Stimulated activated naive CD4-positive, alpha-beta T cell (primary cell): ENCODE data around the gene LAMA5.

Source experiments
- DNase-seq, 6 experiments: peaks; one replicate each; lab custom pipeline; 2025; lab: John Stamatoyannopoulos, UW

Gene LAMA5

DNA sequence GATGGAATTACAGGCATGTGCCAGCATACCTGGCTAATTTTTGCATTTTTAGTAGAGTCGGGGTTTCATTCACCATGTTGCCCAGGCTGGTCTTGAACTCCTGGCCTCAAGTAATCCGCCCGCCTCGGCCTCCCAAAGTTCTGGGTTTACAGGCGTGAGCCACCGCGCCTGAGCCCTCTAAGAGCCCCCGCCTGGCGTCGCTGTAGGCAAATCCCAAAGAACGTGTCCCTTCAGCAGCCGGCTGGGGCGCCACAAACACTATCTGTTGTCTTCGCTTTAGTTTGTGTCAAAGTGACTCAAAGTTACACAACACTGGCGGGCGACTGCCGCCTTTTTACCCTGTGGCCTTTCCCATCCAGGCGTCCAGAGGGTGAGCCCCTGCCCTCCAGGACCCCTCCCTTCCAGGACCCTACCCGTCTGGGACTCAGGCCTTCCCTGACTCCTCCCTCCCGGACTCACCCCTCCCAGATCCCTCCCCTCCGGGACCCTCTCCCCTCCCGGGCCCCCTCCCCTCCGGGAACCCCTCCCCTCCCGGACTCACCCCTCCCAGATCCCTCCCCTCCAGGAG lies 65.3 kb downstream of the LAMA5 start:
- DNase-seq = peak; percentile 70 to 81 (median 78)

DNA sequence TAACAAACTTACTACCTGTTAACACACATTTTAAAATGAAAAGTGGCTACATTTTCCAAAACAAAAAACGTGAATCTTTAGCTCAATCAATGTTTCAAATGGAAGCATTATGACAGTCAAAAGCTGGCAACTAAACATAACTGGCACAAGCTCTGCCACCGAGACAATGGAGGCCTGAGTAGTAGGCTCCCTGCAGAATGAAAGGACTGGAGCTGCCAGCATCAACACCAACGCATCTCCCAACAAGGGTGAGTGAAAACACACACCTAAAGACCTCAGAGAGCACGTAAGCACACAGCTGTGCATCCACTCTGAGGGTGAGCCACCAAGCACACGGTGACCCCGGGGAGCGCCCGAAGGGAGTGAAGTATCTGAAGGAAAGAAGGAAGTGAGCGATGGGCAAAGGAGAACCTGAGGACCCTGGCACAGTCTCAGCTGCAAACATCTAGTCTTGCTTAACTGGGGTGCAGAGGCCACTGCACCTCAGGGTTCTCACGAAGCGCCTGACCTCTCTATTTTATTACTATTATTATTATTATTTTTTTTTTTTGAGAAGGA lies 65.9 kb downstream of the LAMA5 start:
- no peak for DNase-seq

DNA sequence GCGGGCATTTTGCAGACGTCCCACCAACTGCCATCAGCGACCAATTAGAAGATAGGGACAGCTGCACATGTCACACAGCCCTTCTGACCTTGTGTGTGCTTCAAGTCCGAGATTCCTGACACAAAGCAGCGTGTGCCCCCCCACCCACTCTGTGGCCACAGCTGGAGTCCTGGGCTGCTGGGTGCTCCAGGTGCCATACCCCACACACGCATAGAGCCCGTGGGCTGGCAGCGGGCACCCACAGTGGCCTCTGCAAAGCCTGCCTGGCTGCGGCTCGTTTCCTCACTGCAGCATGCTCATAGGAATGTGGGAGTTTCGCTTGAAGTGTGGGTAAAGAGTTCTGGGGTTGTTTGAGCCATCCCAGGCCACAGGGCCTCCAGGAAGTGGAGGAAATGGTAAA lies 66.8 kb downstream of the LAMA5 start:
- DNase-seq = no peak

DNA sequence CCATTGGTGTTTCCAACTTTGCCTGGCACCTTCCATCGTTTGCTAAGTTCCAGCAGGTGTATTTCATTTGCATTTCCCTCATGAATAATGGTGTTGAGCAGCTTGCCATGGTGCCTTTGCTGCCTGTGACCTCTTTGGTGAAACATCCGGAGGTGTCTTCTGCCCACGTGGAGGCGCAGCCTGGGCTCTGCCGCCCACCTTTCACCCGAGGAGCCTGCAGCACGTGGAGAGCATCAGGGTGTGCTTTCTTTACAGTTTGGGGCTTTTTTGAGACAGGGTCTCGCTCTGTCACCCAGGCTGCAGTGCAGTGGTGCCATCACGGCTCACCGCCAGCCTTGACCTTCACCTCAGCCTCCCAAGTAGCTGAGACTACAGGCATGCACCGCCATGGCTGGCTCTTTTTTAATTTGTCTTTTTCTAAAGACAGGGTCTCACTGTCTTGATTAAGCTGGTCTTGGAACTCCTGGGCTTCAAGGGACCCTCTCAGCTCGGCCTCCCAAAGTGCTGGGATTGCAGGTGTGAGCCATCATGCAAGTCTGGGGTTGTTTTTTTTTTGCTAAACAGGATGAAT lies 67.4 kb downstream of the LAMA5 start:
- no peak for DNase-seq

GRCh38 chr20:62298577-62299249 lies 68.4 kb downstream of the LAMA5 start:
- no peak for DNase-seq

DNA sequence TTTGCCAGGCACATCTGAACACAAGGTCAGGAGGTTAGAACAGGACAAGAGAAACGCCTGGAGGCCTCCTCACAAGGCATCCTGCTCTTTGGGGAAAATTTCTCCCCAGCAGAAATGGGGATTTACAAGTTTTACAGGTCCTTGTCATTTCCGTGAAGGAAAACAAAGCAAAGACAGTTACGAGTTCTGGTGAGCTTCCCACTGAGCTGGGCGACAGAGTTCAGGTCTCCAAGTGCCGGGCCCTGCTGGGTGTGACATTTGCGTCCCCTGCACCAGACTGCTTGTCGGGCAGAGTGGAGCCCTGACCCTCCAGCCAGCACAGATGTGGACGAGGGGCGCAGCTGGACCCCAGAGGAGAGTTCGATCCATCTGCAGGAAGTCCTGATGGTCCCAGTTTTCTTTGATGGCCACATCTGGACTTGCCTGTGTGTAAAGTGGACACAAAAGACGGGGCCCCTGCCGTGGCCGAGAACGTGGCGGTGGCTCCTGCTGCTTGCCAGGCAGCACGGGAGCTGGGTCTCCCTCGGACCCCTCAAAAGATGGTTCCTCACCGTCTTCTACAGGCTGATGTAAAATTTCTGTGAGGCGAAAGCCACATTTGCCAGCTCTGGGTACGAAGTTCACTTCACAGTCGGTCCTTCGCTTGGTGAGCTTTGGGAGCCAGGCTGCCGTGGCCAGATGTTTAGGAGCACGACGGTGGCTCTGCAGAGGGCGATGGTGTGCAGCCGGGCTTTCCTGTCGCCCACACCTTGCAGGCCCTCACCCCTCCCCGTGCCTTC lies 69.5 kb downstream of the LAMA5 start:
- DNase-seq = no peak

- no peak for DNase-seq
These were observed 70.2 kb downstream of the LAMA5 start for GRCh38 chr20:62296724-62297448.

- no peak for DNase-seq
These were observed 72.6 kb downstream of the LAMA5 start for GRCh38 chr20:62294516-62294915.

- no peak for DNase-seq
These were observed 73.2 kb downstream of the LAMA5 start for GRCh38 chr20:62293946-62294345.

- no peak for DNase-seq
These were observed 73.9 kb downstream of the LAMA5 start for GRCh38 chr20:62293111-62293784.

GRCh38 chr20:62292108-62292507 lies 75.0 kb downstream of the LAMA5 start:
- DNase-seq = no peak

DNA sequence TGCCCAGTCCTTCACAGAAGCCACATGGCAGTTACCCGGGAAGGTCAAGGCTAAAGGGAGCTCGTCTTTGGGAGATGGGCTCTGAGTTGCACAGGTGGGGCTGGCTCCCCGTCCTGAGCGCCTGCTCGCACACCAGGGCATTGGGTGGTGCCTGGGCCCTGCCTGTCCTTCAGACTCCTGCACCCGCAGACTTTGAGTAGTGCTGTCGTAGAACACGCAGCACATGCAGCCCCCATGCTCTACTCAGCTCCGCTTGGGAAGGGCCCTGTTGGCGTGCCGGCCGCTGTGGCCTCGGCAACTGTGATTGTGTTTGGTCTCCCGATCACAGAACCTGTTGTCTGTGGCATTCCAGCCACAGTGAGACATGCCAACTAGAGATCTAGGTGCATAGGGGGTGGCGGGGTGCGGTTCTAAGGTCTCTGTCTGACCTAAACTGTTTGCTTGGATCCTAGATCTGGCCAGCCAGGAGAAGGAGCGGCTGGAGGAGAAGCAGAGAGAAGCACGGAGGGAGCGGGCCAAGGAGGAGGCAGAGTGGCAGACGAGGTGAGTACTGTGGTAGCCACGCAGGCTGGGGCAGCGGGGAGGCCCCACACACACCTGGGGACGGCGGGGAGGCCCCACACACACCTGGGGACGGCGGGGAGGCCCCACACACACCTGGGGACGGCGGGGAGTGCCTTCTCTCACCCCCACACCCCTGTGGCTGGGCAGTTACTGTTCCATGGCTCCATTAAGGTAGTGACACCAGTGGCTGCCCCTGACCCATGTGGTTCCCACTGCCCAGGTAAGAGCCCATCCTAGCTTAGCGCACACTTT lies 75.7 kb downstream of the LAMA5 start:
- DNase-seq = no peak

DNA sequence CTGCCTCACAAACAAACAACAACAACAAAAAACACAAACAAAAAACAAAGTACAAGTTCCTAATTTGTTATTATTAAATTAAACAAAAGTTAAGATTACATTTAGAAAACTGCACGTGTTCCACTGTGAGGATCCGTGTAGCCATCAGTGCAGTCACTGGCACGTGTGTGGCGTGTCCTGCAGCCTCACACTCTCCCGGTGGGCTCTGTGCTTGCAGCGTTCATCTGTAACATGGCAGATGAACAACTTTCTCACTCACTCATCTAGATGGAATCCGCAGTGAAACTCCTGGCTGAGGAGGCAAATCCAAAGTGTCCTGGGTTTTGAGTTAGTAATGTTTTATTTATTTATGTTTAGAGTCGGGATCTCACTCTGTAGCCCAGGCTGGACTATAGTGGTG lies 77.2 kb downstream of the LAMA5 start:
- no peak for DNase-seq

DNA sequence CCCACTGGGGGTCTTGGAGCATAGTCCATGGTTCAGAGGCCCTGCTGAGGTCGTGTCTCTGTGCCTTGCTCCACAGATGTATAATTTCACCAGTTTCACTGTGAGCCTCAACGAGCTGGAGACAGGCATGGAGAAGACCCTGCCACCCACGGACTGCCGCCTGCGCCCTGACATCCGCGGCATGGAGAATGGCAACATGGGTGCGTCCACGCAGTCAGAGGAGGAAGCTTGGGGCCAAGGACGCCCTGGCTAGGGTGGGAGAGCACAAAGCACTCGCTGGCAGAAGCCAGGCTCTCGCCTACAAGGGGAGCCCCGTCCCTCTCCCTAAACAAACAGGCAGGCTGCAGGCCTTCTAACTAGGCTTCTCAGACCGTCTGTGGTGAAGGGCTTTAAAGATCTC lies 78.0 kb downstream of the LAMA5 start:
- no peak for DNase-seq

DNA sequence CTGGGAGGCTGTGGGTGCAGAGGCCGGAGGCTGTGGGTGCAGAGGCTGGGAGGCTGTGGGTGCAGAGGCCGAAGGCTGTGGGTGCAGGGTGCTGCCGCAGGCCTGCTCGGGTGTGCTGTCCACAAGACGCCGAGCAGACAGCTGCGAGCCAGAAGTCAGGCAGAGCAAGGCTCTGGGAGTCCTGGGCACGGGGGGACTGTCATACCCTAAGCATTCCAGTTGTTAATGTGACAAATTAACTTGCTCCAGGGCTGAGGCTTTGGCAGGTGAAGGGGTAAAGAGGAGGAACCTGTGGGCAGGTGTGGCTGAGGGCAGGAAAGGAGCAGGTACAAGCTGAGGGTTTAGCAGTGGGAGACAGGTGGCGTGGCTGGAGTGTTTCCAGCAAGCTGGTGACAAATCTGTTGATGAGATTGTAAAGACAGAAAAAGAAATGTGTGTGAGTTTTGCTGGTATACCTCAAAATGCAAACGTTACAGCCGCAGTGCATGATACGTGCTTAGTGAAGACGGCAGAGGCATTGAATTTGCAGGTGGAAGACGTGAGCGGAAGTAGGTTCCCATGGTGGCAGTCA lies 78.5 kb downstream of the LAMA5 start:
- DNase-seq = no peak

DNA sequence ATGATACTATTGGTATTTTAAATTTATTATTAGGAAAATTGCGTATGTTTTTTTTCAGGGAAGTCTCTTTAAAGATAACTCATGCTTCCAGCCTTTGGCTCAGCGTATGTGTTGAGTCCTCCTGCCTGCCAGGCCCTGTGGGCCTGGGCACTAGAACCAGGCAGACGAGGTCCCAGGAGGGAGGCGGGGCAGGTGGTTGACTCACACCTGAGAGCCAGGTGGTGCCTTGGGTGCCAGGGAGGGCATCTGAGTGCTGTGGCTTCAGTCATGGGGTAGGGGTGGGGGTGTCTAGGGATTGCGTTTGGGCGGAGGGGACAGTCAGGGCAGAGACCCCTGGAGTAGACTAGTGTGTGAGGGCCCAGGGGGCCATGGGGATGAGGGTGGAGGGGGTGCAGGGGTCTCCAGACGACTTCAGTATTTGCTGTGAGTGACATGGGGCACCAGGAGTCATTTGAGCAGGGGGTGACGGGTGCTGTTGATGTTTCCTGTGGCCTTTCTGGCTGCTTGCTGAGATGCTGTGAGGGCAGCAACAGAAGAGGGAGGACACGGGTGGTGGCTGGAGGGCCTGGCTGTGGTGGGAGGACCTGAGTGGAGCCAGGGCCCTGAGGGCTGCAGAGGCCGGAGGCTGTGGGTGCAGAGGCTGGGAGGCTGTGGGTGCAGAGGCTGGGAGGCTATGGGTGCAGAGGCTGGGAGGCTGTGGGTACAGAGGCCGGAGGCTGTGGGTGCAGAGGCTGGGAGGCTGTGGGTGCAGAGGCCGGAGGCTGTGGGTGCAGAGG lies 79.2 kb downstream of the LAMA5 start:
- DNase-seq = no peak

DNA sequence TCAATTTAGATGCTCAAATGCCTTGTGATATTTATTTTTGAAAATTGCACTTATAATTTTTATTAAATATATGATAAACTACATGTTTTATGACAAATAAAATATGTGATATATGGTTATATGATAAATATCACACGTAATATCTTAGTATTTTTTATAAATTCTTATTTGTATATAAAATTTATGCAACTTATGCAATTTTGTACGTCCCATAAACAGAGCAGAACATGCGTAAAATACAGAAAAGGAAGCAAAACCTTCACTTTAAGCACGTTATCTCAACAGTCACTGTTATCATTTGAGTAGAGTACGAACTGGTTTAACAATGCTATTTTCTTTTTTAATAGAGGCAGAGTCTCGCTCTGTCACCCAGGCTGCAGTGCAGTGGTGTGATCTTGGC lies 80.0 kb downstream of the LAMA5 start:
- DNase-seq = no peak

DNA sequence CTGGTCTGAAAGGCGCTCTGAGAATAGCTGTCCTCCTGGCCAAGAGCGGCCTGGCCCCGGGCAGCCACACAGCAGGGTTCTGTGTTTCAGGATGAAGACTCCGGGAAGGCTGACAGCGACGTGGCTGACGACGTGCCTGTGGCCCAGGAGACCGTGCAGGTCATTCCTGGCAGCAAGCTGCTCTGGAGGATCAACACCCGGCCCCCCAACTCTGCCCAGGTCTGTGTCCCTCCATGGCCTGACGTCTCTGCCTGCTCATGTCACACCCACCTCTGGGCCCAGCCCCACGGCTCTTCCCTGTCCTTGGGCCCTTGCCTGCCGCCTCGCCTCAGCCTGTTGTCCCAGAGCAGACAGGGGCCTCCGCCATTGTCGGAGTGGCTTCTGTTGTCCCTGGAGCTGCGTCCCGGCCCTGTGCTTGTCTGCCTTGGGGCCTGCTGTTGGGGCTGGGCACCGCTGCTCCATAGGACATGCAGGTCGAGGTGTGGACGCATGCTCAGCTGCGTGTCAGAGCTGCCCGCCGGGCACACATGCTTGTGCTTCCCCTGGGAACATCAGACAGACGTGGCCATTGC lies 80.5 kb downstream of the LAMA5 start:
- DNase-seq = no peak

DNA sequence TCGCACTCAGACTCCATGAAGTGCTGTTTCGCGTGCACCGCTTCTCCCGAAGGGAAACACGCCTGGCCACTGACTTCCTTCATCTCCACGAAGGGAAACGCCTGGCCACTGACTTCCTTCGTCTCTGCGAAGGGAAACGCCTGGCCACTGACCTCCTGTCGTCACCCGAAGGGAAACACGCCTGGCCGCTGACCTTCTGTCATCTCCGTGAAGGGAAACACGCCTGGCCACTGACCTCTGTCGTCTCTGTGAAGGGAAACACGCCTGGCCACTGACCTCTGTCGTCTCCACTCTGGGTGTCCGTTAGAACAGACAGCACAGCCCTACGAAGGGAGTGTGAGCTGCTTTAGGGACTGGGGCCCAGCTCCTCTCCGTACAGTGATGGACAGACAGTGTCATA lies 81.4 kb downstream of the LAMA5 start:
- no peak for DNase-seq
